GM12878 (cell line): Measurements from ENCODE around the gene DDIT4. TPM values are rescaled to one million over a fixed set of nuclear protein-coding genes. Genes with fewer than 3 reads are reported as not detected.

Experiments used
- polyA plus RNA-seq, 11 experiments: library from polyadenylated mRNA; depleted of rRNA in 4 of 11; unstranded in 6 of 11; stranded (reverse) in 5 of 11; fragments of >200 nt; fragmentation: Nextera tagmentation in 4 of 11; fragmentation: Illumina TruSeq in 1 of 11; extraction: Ambion mirVana in 4 of 11; extraction: Trizol in 1 of 11; gene quantifications; 1 replicate in 1 of 11; 2 replicates in 10 of 11; pipeline versions ENCODE4 v1.2.1 to v1.2.3, GENCODE V29; 2011 to 2016; ENCODE audit warnings: inconsistent platforms in 2 of 11, missing spikeins in 2 of 11, low read depth in 1 of 11
- total RNA-seq, 4 experiments: library from RNA; depleted of rRNA in 3 of 4; stranded (reverse); fragments of >200 nt in 3 of 4; fragmentation: Illumina TruSeq in 1 of 4; extraction: Trizol in 1 of 4; gene quantifications; 2 replicates each; pipeline versions ENCODE4 v1.2.1 to v1.2.3, GENCODE V29; 2013 to 2021
- TF ChIP-seq, protein P1 (sequence below): IDR thresholded peaks from 2 replicates; pipeline ENCODE4 v1.6.1; 2012; ENCODE audit warnings: improper control_type of control experiment, low read depth, low read length; ENCODE audit not compliant: insufficient replicate concordance
- TF ChIP-seq, protein P2 (sequence below): IDR thresholded peaks from 2 replicates; pipeline ENCODE4 v1.6.1; 2012; ENCODE audit warnings: low read depth, low read length, improper control_type of control experiment
- TF ChIP-seq, protein P3 (sequence below): fragments of 450-650 bp; IDR thresholded peaks from 2 replicates; pipeline ENCODE4 v1.6.1; 2017; ENCODE audit warnings: mild to moderate bottlenecking, moderate library complexity
- TF ChIP-seq, protein P4 (sequence below): fragments of 450-650 bp; formaldehyde crosslinking; IDR thresholded peaks from 2 replicates; pipeline ENCODE4 v1.4.0; 2020; ENCODE audit warnings: mild to moderate bottlenecking, moderate library complexity

The DDIT4 gene
- total and polyA plus RNA-seq, 10 of the 15 experiments (the other 5 are each of a cell fraction or from before 2014, with no cell fraction given) = 2.1 to 277 (median 183) TPM

DNA sequence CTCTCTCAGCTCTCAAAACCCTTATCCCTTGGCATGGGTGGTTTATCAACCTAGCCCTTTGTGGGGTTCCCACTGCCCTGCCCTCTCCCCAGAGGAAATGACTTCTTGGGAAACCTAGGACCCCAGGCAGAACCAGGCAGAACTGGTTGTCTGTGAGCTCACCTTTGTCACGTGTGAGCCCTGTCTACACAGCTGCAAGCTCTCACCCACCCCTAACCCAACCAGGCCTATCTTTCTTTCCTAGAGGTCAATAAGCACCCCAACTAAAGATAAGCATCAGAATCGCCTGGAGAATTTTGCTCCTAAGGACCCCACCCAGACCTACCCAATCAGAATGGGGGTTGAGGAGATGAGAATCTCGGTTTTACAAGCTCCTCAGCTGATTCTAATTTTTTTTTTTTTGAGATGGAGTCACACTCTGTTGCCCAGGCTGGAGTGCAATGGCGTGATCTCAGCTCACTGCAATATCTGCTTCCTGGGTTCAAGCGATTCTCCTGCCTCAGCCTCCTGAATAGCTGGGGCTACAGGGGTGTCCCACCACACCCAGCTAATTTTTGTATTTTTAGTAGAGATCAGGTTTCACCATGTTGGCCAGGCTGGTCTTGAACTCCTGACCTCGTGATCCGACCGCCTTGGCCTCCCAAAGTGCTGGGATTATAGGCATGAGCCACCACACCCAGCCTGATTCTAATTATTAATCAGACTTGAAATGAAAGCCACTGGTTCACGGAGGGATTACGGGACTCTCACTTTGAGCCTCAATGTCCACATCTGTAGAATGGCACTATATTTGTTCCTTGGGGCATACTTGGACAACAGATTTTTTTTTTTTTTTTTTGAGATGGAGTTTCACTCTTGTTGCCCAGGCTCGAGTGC lies 7.5 kb upstream of the DDIT4 start (continued):
- TF ChIP-seq, protein P1, sequence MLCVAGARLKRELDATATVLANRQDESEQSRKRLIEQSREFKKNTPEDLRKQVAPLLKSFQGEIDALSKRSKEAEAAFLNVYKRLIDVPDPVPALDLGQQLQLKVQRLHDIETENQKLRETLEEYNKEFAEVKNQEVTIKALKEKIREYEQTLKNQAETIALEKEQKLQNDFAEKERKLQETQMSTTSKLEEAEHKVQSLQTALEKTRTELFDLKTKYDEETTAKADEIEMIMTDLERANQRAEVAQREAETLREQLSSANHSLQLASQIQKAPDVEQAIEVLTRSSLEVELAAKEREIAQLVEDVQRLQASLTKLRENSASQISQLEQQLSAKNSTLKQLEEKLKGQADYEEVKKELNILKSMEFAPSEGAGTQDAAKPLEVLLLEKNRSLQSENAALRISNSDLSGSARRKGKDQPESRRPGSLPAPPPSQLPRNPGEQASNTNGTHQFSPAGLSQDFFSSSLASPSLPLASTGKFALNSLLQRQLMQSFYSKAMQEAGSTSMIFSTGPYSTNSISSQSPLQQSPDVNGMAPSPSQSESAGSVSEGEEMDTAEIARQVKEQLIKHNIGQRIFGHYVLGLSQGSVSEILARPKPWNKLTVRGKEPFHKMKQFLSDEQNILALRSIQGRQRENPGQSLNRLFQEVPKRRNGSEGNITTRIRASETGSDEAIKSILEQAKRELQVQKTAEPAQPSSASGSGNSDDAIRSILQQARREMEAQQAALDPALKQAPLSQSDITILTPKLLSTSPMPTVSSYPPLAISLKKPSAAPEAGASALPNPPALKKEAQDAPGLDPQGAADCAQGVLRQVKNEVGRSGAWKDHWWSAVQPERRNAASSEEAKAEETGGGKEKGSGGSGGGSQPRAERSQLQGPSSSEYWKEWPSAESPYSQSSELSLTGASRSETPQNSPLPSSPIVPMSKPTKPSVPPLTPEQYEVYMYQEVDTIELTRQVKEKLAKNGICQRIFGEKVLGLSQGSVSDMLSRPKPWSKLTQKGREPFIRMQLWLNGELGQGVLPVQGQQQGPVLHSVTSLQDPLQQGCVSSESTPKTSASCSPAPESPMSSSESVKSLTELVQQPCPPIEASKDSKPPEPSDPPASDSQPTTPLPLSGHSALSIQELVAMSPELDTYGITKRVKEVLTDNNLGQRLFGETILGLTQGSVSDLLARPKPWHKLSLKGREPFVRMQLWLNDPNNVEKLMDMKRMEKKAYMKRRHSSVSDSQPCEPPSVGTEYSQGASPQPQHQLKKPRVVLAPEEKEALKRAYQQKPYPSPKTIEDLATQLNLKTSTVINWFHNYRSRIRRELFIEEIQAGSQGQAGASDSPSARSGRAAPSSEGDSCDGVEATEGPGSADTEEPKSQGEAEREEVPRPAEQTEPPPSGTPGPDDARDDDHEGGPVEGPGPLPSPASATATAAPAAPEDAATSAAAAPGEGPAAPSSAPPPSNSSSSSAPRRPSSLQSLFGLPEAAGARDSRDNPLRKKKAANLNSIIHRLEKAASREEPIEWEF = no peak
- TF ChIP-seq, protein P2, sequence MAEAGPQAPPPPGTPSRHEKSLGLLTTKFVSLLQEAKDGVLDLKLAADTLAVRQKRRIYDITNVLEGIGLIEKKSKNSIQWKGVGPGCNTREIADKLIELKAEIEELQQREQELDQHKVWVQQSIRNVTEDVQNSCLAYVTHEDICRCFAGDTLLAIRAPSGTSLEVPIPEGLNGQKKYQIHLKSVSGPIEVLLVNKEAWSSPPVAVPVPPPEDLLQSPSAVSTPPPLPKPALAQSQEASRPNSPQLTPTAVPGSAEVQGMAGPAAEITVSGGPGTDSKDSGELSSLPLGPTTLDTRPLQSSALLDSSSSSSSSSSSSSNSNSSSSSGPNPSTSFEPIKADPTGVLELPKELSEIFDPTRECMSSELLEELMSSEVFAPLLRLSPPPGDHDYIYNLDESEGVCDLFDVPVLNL = no peak
- TF ChIP-seq, protein P3, sequence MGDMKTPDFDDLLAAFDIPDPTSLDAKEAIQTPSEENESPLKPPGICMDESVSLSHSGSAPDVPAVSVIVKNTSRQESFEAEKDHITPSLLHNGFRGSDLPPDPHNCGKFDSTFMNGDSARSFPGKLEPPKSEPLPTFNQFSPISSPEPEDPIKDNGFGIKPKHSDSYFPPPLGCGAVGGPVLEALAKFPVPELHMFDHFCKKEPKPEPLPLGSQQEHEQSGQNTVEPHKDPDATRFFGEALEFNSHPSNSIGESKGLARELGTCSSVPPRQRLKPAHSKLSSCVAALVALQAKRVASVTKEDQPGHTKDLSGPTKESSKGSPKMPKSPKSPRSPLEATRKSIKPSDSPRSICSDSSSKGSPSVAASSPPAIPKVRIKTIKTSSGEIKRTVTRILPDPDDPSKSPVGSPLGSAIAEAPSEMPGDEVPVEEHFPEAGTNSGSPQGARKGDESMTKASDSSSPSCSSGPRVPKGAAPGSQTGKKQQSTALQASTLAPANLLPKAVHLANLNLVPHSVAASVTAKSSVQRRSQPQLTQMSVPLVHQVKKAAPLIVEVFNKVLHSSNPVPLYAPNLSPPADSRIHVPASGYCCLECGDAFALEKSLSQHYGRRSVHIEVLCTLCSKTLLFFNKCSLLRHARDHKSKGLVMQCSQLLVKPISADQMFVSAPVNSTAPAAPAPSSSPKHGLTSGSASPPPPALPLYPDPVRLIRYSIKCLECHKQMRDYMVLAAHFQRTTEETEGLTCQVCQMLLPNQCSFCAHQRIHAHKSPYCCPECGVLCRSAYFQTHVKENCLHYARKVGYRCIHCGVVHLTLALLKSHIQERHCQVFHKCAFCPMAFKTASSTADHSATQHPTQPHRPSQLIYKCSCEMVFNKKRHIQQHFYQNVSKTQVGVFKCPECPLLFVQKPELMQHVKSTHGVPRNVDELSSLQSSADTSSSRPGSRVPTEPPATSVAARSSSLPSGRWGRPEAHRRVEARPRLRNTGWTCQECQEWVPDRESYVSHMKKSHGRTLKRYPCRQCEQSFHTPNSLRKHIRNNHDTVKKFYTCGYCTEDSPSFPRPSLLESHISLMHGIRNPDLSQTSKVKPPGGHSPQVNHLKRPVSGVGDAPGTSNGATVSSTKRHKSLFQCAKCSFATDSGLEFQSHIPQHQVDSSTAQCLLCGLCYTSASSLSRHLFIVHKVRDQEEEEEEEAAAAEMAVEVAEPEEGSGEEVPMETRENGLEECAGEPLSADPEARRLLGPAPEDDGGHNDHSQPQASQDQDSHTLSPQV = no peak
- TF ChIP-seq, protein P4, sequence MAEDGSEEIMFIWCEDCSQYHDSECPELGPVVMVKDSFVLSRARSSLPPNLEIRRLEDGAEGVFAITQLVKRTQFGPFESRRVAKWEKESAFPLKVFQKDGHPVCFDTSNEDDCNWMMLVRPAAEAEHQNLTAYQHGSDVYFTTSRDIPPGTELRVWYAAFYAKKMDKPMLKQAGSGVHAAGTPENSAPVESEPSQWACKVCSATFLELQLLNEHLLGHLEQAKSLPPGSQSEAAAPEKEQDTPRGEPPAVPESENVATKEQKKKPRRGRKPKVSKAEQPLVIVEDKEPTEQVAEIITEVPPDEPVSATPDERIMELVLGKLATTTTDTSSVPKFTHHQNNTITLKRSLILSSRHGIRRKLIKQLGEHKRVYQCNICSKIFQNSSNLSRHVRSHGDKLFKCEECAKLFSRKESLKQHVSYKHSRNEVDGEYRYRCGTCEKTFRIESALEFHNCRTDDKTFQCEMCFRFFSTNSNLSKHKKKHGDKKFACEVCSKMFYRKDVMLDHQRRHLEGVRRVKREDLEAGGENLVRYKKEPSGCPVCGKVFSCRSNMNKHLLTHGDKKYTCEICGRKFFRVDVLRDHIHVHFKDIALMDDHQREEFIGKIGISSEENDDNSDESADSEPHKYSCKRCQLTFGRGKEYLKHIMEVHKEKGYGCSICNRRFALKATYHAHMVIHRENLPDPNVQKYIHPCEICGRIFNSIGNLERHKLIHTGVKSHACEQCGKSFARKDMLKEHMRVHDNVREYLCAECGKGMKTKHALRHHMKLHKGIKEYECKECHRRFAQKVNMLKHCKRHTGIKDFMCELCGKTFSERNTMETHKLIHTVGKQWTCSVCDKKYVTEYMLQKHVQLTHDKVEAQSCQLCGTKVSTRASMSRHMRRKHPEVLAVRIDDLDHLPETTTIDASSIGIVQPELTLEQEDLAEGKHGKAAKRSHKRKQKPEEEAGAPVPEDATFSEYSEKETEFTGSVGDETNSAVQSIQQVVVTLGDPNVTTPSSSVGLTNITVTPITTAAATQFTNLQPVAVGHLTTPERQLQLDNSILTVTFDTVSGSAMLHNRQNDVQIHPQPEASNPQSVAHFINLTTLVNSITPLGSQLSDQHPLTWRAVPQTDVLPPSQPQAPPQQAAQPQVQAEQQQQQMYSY (CRISPR knock-in tag) = no peak
- TF ChIP-seq, all 136 proteins: peak for 0
